PC-9 (cell line): ENCODE data around the gene ZP1. TPM values are rescaled to one million over a fixed set of nuclear protein-coding genes. Genes with fewer than 3 reads are reported as not detected.

Experiments
- BruUV-seq: library from RNA; stranded (reverse); fragments of 400-500 nt; replicated peaks from 2 replicates; lab custom pipeline; 2021; lab: Mats Ljungman, UMichigan
- CTCF ChIA-PET: fragments of 300-600 bp; sonication (Branson Sonifier 250); formaldehyde crosslinking; loops from one replicate; lab custom pipeline; 2022; ENCODE audit warnings: antibody characterized with exemption; lab: Charles Lee
- POLR2A ChIA-PET: fragments of 300-600 bp; sonication (Branson Sonifier 250); formaldehyde crosslinking; loops from one replicate; lab custom pipeline; 2022; ENCODE audit warnings: antibody characterized with exemption; ENCODE audit not compliant: unreplicated experiment; lab: Charles Lee
- DNase-seq, 2 experiments: peaks; one replicate each; pipeline versions ENCODE4 v3.0.0 to v3.0.0-alpha.2; 2015 to 2022; ENCODE audit warnings: mixed read lengths in 1 of 2
- H2AFZ ChIP-seq: fragments of 200-600 bp; sonication (generic); 2 replicates; pipeline ENCODE4 v1.8.1; 2017; ENCODE audit warnings: antibody characterized with exemption
- H3F3A ChIP-seq: fragments of 200-600 bp; sonication (generic); 2 replicates; pipeline ENCODE4 v1.8.1; 2017; ENCODE audit warnings: antibody characterized with exemption, mild to moderate bottlenecking, low read depth; ENCODE audit not compliant: insufficient read depth
- H3K27ac ChIP-seq: fragments of 200-600 bp; sonication (generic); 2 replicates; pipeline ENCODE4 v1.6.1; 2016; ENCODE audit warnings: mixed run types
- H3K27me3 ChIP-seq: fragments of 200-600 bp; sonication (generic); 2 replicates; pipeline ENCODE4 v1.6.1; 2016; ENCODE audit warnings: low read depth, mixed run types; ENCODE audit not compliant: insufficient read depth
- H3K36me3 ChIP-seq: fragments of 200-600 bp; sonication (generic); 2 replicates; pipeline ENCODE4 v1.6.1; 2016; ENCODE audit warnings: low read depth, mixed run types
- H3K4me1 ChIP-seq: fragments of 200-600 bp; sonication (generic); replicated peaks from 2 replicates; pipeline ENCODE4 v1.6.1; 2016; ENCODE audit warnings: mixed run types; ENCODE audit not compliant: insufficient read depth
- H3K4me2 ChIP-seq: fragments of 200-600 bp; sonication (generic); 2 replicates; pipeline ENCODE4 v1.6.1; 2017; ENCODE audit warnings: mixed run types
- H3K4me3 ChIP-seq: fragments of 200-600 bp; sonication (generic); 2 replicates; pipeline ENCODE4 v1.6.1; 2016; ENCODE audit warnings: mixed run types
- H3K79me2 ChIP-seq: fragments of 200-600 bp; sonication (generic); 2 replicates; pipeline ENCODE4 v1.6.1; 2017; ENCODE audit warnings: low read depth, mixed run types
- H3K9me2 ChIP-seq: fragments of 200-600 bp; sonication (generic); 2 replicates; pipeline ENCODE4 v1.8.1; 2017; ENCODE audit warnings: mild to moderate bottlenecking; ENCODE audit not compliant: insufficient read depth
- H3K9me3 ChIP-seq: fragments of 200-600 bp; sonication (generic); 2 replicates; pipeline ENCODE4 v1.8.1; 2016; ENCODE audit warnings: low read depth; ENCODE audit not compliant: insufficient read depth
- H4K20me1 ChIP-seq: fragments of 200-600 bp; sonication (generic); 2 replicates; pipeline ENCODE4 v1.8.1; 2017; ENCODE audit not compliant: insufficient read depth
- CTCF ChIP-seq: fragments of 200-600 bp; sonication (generic); conservative IDR thresholded peaks from 2 replicates; pipeline ENCODE4 v1.6.1; 2017; ENCODE audit warnings: mixed run types, antibody characterized with exemption, mild to moderate bottlenecking, moderate library complexity
- EZH2 ChIP-seq: fragments of 200-600 bp; sonication (generic); IDR thresholded peaks from 2 replicates; pipeline ENCODE4 v1.8.0; 2017; ENCODE audit warnings: antibody characterized with exemption, low read depth
- intact Hi-C: fragments of 100-400 bp; cut with micrococcal nuclease; formaldehyde crosslinking; loops from one replicate; pipeline ENCODE4 v1.10.0; 2022; ENCODE audit not compliant: unreplicated experiment
- total RNA-seq: library from RNA; stranded (reverse); gene quantifications from 2 replicates; pipeline ENCODE4 v1.2.3, GENCODE V29; 2021

Gene ZP1
- total RNA-seq, 1 experiment from 2014 or later: not detected

- Histone ChIP-seq H3K4me1 (peaks cover 35% of the 10 kb centered on the region), H3F3A (peaks cover 22% of the 10 kb centered on the region), H3K27ac (no peak overlapping the region), H2AFZ (no peak overlapping the region), H3K4me3 (no peak overlapping the region), H4K20me1 (peaks cover 4% of the 10 kb centered on the region; the same call in 1 of the 2 replicates), H3K9me3 (no peaks in the 10 kb centered on the region), H3K4me2 (no peak overlapping the region), H3K27me3 (no peaks in the 10 kb centered on the region), H3K36me3 (0 out of 2 replicates have a peak, but pooled peaks cover 19% of the 10 kb centered on the region), H3K9me2 (no peaks in the 10 kb centered on the region), H3K79me2 (peaks cover 47% of the 10 kb centered on the region)
- no peak for DNase-seq
- no peak for TF ChIP-seq EZH2
- TF ChIP-seq CTCF: no peak
- no TSS peak for BruUV-seq
- ChIA-PET CTCF (no interaction called here), POLR2A (no interaction called here)
- intact Hi-C loops: no loop called here
These were observed 52.0 kb downstream of the ZP1 start for GRCh38 chr11:60919320-60919719.

- POLR2A ChIA-PET: no interaction called here
- Histone ChIP-seq H3K27ac (no peak overlapping the region), H3K27me3 (no peaks in the 10 kb centered on the region), H3K9me2 (no peaks in the 10 kb centered on the region), H3K4me3 (no peak overlapping the region), H3F3A (peaks cover 18% of the 10 kb centered on the region), H3K36me3 (0 out of 2 replicates have a peak, but pooled peaks cover 19% of the 10 kb centered on the region), H2AFZ (no peak overlapping the region), H3K9me3 (no peaks in the 10 kb centered on the region), H3K4me2 (no peak overlapping the region), H3K4me1 (peaks cover 31% of the 10 kb centered on the region), H4K20me1 (peaks cover 4% of the 10 kb centered on the region; the same call in 1 of the 2 replicates), H3K79me2 (peaks cover 41% of the 10 kb centered on the region)
- CTCF ChIA-PET: no interaction called here
- DNase-seq: no peak
- TF ChIP-seq CTCF (no peak), EZH2 (no peak)
- intact Hi-C loops: loop anchor here (10.0 kb wide), 1 partner anchor 945 kb away; no protein-coding TSS in a partner anchor
- BruUV-seq: no TSS peak
These were observed 52.6 kb downstream of the ZP1 start for GRCh38 chr11:60919956-60920355.

- H2AFZ ChIP-seq: no peak overlapping the region
- H3K27ac ChIP-seq: no peak overlapping the region
- intact Hi-C loops: loop anchor here (10.0 kb wide), 1 partner anchor 944 kb away; no protein-coding TSS in a partner anchor
- H3K79me2 ChIP-seq: peaks cover 32% of the 10 kb centered on the region
- TF ChIP-seq CTCF (no peak), EZH2 (no peak)
- H3K36me3 ChIP-seq: 0 out of 2 replicates have a peak, but pooled peaks cover 19% of the 10 kb centered on the region
- H3F3A ChIP-seq: peaks cover 12% of the 10 kb centered on the region; the same call in 1 of the 2 replicates
- H3K4me2 ChIP-seq: no peak overlapping the region
- H3K27me3 ChIP-seq: no peaks in the 10 kb centered on the region
- H3K4me3 ChIP-seq: no peak overlapping the region
- no peaks in the 10 kb centered on the region for H3K9me3 ChIP-seq
- H3K9me2 ChIP-seq: no peaks in the 10 kb centered on the region
- peaks cover 29% of the 10 kb centered on the region for H3K4me1 ChIP-seq
- DNase-seq: no peak
- ChIA-PET POLR2A (no interaction called here), CTCF (no interaction called here)
- no TSS peak for BruUV-seq
- 0 out of 2 replicates have a peak, but pooled peaks cover 4% of the 10 kb centered on the region for H4K20me1 ChIP-seq
These were observed 53.9 kb downstream of the ZP1 start for GRCh38 chr11:60921259-60921658.
